GM18870 (cell line): ENCODE results near the gene MED25.

Source experiments
- ATAC-seq: cut with Tn5 transposase; IDR thresholded peaks from one replicate; pipeline ENCODE4 v1.9.1; 2021; ENCODE audit warnings: moderate library complexity; ENCODE audit not compliant: unreplicated experiment

The MED25 gene

GRCh38 chr19:49855676-49856573, 37.8 kb downstream of the MED25 start:
- ATAC-seq = no peak

DNA sequence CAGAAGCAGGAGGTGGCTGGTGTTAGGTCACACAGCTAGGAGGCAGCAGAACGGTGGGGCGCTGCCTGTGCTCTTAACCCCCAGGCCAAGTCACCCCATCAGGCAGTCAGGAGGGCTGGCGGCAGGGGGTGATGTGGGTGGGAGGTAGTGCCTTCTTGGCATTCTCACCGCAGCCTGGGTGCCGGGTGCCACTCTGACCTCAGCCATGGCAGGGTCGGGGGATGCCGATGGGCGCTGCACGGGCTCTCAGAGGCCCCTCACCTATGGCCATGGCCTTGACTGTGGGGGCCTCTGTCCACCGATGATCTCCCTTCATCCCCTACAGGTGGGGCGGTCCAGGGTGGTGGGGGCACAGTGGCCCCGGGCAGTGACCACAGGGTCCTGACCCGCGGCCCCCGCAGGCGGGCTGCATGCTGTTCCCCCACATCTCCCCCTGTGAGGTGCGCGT, 38.5 kb downstream of the MED25 start:
- ATAC-seq = no peak

DNA sequence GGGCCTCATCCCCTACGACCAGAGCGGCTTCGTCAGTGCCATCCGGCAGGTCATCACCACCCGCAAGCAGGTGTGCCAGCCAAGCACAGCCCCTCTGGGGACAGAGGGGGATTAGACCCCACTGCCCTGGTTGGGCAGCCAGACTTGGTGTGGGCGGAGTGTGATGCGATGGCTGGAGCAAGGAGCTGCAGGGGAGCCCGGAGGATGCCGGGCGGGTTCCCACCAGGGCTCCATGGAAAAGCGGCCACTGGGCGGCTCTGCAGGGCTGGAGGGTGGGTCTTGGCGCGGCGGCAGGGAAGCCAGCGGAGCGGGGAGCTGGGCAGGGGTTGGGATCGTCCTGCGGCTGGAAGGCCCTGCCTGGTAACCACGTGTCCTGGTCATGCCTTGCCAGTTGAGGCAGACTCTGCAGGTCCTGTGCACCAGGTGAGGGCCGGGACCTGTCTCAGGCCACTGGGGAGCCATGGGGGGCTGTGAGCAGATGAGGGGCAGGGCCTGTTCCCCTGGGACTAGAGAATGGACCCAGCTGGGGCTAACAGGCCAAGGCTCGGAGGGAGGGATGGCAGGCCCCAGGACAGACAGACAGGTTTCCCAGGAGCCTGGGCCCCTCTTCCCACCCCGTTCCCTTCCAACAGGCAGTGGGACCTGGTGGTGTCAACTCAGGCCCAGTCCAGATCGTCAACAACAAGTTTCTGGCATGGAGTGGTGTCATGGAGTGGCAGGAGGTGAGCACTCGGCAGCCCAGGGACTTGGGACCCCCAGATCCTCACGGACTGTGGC, 39.2 kb downstream of the MED25 start:
- ATAC-seq = no peak

GRCh38 chr19:49857838-49858087, 39.7 kb downstream of the MED25 start:
- no peak for ATAC-seq

GRCh38 chr19:49858088-49858985, 40.2 kb downstream of the MED25 start:
- no peak for ATAC-seq

DNA sequence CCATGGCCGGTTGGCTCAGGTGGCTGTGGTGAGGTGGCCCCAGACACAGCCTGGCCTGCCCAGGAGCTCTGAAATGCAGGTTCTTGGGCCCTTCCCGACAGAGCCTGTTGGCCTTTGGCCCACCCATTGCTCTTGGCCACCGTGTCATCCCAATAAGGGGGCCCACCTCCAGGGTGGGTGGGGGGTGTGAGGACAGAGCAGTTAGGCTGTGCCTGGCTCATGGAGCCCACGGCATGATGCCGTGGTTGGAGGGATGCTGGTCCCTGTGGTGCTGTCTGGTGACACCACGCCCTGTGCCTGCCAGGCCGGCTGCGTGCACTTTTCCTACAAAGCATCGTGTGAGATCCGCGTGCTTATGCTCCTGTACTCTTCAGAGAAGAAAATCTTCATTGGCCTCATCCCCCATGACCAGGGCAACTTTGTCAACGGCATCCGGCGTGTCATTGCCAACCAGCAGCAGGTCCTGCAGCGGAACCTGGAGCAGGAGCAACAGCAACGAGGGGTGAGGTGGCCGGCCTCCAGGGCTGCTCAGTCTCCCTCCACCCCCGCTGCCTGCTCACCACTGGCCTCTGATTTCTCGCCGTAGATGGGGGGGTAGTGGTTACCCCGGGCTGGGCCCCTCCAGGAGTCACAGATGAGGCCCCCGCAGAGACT, 41.7 kb downstream of the MED25 start:
- no peak for ATAC-seq

DNA sequence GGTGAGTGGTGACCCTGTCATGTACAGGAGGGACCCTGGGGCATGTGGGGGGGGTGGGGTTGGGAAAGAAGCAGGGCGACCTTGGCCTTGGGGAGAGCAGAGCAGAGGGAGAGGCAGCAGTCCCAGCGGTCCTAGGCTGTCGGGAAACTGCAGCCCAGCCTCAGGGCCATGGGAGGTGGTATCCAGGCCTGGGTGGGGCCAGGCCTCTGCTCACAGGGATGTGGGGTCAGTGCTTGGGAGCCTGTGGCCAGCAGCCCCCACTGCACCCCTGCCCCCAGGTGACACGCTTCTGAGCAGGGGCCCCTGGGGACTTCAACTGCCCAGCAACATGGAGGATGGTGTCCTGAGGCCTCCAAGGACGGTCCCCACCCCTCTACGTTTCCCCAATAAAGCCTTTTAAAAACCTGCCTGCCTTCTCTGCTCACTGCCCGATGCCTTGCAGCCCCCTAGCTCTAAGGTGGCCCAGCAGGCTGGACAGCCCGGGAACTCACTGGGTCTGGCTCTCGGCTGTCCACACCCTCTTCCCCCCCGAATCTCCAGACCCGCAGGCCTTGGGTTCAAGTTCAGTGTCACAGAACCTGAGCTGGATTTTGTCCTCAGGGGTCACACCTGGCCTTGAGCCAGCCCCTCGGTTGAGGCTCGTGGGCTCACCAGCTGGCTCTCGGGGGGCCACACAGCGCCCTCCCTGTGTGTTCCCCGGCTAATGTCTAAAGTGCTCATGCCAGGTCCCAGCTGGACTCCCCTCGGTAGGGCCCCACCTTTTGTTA, 42.4 kb downstream of the MED25 start:
- ATAC-seq = no peak

GRCh38 chr19:49861107-49861506, 43.0 kb downstream of the MED25 start:
- ATAC-seq = no peak

- ATAC-seq = no peak
Observed at GRCh38 chr19:49861541-49862378, 43.7 kb downstream of the MED25 start.

- no peak for ATAC-seq
Observed at GRCh38 chr19:49862391-49863253, 44.5 kb downstream of the MED25 start.

DNA sequence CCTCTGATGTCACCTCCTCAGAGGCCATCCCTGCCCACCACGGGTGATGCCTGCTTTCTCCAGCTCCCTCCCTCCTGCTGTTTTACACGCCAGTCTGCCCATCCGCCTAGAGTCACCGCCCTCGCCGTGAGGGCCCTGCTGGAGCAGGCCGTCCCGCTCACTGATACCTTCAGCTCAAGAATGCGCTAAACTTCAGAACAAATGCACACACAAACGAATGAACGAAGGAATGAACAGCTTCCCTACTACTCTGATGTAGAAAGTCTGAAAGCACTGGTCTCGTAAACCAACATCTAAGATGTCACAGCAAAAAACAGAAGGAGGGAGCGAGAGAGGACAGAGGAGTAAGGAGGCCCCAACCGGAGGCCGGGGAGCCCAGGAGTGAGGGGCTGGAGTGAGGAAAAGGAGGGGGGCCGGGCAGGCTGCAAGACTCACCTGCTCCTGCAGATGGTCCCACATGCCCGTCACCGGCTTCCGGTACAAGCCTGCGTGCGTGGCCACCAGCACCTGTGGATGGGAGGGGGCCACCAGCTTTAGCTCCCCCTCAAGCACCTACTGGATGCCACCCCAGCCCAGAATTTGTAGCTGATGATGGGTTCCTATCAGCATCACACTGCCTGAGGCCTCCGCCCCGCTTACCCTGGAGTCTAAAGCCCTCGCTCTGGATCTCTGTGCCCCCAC, 45.3 kb downstream of the MED25 start:
- ATAC-seq = no peak

- no peak for ATAC-seq
Observed at GRCh38 chr19:49863935-49864320, 45.8 kb downstream of the MED25 start.

DNA sequence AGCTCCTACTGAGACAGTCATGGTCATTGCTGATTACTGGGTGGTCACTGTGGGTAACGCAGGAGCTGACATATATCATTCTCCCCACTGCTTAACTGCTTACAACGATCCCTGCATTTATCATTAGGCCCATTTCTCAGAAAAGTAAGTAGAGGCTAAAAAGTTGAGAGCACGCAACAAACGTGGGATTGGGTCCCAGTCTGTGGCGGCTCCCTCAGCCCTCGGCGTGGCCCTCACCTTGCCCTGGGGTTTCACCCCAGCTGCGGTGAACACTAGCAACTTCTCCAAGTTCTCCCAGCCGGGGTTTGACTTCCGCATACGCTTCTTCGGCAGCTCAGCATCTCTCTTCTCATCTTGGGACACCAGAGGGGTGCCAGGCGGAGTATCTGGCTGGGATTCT, 46.8 kb downstream of the MED25 start:
- no peak for ATAC-seq

DNA sequence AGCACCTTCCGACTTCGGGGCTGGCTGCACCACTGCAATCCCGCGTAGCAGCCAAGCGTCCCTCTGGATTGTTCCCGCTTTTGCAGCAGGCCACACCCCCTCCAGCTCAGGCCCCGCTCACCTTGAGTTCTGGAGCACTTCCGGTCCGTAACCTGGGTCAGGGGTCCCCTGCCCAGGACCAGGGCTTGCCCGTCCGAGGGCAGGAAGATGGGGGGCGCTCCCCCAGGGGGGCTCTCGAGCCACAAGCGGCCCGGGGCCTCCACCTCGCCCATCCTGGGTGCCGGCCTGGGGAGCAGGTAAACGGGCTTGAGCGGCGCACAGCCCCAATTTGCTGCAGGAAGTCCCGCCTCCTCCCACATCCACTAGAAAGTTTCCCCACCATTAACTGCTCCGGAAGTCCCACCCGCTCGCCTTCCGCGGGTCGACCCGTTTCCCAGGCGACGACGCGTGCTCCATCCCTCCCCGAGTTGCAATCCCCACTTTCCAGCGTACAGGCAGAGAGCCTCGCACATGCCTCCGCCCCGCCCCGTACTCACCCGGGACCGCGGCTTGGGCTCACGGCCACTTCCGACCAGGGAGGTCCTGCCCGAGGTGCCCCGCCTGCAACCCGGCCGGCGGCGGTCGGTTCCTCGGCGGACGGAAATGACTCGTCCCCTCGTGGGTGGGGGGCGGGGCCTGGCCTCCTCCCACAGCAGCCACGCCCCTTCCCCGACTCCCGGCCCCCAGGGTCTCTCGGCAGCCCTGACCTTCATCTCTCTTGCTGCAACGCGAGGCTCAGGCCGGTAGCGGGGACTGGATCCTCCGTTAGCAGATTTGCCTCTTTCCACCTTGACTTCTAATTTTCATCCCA, 49.1 kb downstream of the MED25 start, which contains the start of gene PNKP:
Gene PNKP (minus strand): TSS at position 644 of the 850 bp plus-strand sequence. CDS start 372 bp downstream, at position 272.
- peak; percentile 32 for ATAC-seq

DNA sequence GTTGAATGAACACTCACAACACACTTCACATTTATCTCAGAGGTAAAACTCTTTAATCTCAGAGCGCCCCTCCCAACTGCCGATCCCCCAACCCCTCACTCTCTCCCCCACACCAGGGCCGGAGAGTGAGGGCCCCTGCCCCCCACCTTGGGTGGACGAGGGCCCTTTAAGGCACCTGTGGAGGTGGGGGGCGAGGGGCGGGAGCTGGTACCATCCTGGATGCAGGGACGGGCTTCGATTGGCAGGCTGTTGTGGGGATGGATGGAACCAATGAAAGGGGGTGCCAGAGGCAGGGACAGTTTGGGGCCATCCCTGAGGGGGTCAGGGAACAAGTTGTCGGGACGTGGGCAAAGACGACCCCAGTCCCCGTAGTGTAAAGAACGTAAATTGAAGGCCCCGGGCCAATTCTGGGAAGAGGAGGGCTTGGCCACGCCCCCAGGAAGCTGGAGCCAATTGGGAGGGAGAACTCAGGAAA, 51.0 kb downstream of the MED25 start:
- ATAC-seq = peak; percentile 11

GRCh38 chr19:49869484-49870308, 51.6 kb downstream of the MED25 start:
- ATAC-seq = peak; percentile 80
